HepG2 (cell line): Measurements from ENCODE around the gene METTL23. TPM values are rescaled to one million over a fixed set of nuclear protein-coding genes. Genes with fewer than 3 reads are reported as not detected.
A peak's percentile ranks its signal among the peaks of the same experiment; 100 is the strongest.

ENCODE experiments used
- FOXA1 ChIP-seq, 2 experiments: fragments of 450-650 bp in 1 of 2; sonication (generic) in 1 of 2; formaldehyde crosslinking in 1 of 2; IDR thresholded peaks; 2 replicates each; pipeline versions ENCODE4 v1.4.0 to v1.6.1; 2016 to 2020; ENCODE audit warnings: missing genetic modification reagents in 1 of 2
- GATAD2A ChIP-seq: IDR thresholded peaks from 2 replicates; pipeline ENCODE4 v1.6.1; 2016
- HMGXB3 ChIP-seq: sonication (generic); formaldehyde crosslinking; IDR thresholded peaks from 2 replicates; pipeline ENCODE4 v1.4.0; 2020; ENCODE audit warnings: missing genetic modification reagents, borderline replicate concordance
- HNRNPK ChIP-seq: fragments of 200-400 bp; formaldehyde crosslinking; IDR thresholded peaks from 2 replicates; pipeline ENCODE4 v1.6.1; 2018; ENCODE audit warnings: low read length, low read depth, moderate library complexity, mild to moderate bottlenecking; ENCODE audit not compliant: poor library complexity, severe bottlenecking
- KAT2B ChIP-seq: fragments of 150-350 bp; IDR thresholded peaks from 2 replicates; pipeline ENCODE4 v1.6.1; 2014; ENCODE audit warnings: low read depth, low read length, borderline replicate concordance
- NFKBIZ ChIP-seq: IDR thresholded peaks from 2 replicates; pipeline ENCODE4 v1.6.1; 2018; ENCODE audit warnings: missing genetic modification reagents, missing compliant biosample characterization
- NR2F1 ChIP-seq, 2 experiments: fragments of 450-650 bp in 1 of 2; formaldehyde crosslinking in 1 of 2; IDR thresholded peaks; 2 replicates each; pipeline versions ENCODE4 v1.5.0 to v1.6.1; 2016 to 2020; ENCODE audit warnings: mild to moderate bottlenecking in 1 of 2, missing compliant biosample characterization in 1 of 2, missing genetic modification reagents in 1 of 2, moderate library complexity in 1 of 2
- POLR2G ChIP-seq: fragments of 200-400 bp; formaldehyde crosslinking; IDR thresholded peaks from 2 replicates; pipeline ENCODE4 v1.6.1; 2018; ENCODE audit warnings: mild to moderate bottlenecking, low read depth, low read length, moderate library complexity
- RBM39 ChIP-seq: fragments of 200-400 bp; formaldehyde crosslinking; IDR thresholded peaks from one replicate; pipeline ENCODE4 v1.6.1; 2018; ENCODE audit warnings: antibody characterized with exemption, mild to moderate bottlenecking, low read depth, low read length; ENCODE audit not compliant: poor library complexity, severe bottlenecking
- ZNF329 ChIP-seq: sonication (generic); formaldehyde crosslinking; IDR thresholded peaks from 2 replicates; pipeline ENCODE4 v1.9.0; 2021; ENCODE audit warnings: low read depth, mild to moderate bottlenecking, missing genetic modification reagents
- ZNF407 ChIP-seq: sonication (generic); formaldehyde crosslinking; IDR thresholded peaks from one replicate; pipeline ENCODE4 v1.5.1; 2020; ENCODE audit warnings: mild to moderate bottlenecking, missing genetic modification reagents; ENCODE audit errors: not compliant biosample characterization
- ZNF503 ChIP-seq: sonication (generic); formaldehyde crosslinking; IDR thresholded peaks from 2 replicates; pipeline ENCODE4 v1.4.0; 2020; ENCODE audit warnings: missing genetic modification reagents
- ZNF598 ChIP-seq: sonication (generic); formaldehyde crosslinking; IDR thresholded peaks from 2 replicates; pipeline ENCODE4 v1.5.1; 2020; ENCODE audit warnings: mild to moderate bottlenecking, missing genetic modification reagents, borderline replicate concordance
- ZNF768 ChIP-seq: sonication (generic); formaldehyde crosslinking; IDR thresholded peaks from 2 replicates; pipeline ENCODE4 v1.4.0; 2020; ENCODE audit warnings: missing genetic modification reagents
- polyA plus RNA-seq, 8 experiments: library from polyadenylated mRNA; depleted of rRNA in 3 of 8; stranded (reverse) in 7 of 8; unstranded in 1 of 8; fragments of >200 nt; fragmentation: Illumina TruSeq in 4 of 8; extraction: Trizol in 4 of 8; gene quantifications; 2 replicates each; pipeline versions ENCODE4 v1.2.1 to v1.2.3, GENCODE V29; 2011 to 2016; ENCODE audit warnings: low read depth in 4 of 8, missing spikeins in 1 of 8, mixed read lengths in 1 of 8; ENCODE audit not compliant: insufficient read depth in 1 of 8
- total RNA-seq, 5 experiments: library from RNA; depleted of rRNA; stranded (reverse); fragments of >200 nt; fragmentation: Illumina TruSeq; extraction: Trizol; gene quantifications; 2 replicates each; pipeline ENCODE4 v1.2.3, GENCODE V29; 2016; ENCODE audit warnings: low read depth in 1 of 5

Gene METTL23
- total and polyA plus RNA-seq, 2 of the 13 experiments (the other 11 are each of a cell fraction or from before 2014, with no cell fraction given) = 39.9 to 104 TPM

- peak; percentile 80 for TF ChIP-seq HMGXB3 (CRISPR knock-in tag)
- TF ChIP-seq KAT2B = no peak
- TF ChIP-seq GATAD2A (CRISPR knock-in tag) = peak; percentile 21; the same call in 1 of the 2 replicates
- peak; percentile 84 for TF ChIP-seq POLR2G
- peak; percentile 6 for TF ChIP-seq ZNF407
- TF ChIP-seq ZNF503 (CRISPR knock-in tag) = peak; percentile 57
- TF ChIP-seq ZNF768 (CRISPR knock-in tag) = peak; percentile 73; the same call in 1 of the 2 replicates
- TF ChIP-seq HNRNPK = peak; percentile 70
- 0 out of 2 replicates have a peak, but pooled peaks have one; percentile 59 for TF ChIP-seq ZNF329 (CRISPR knock-in tag)
- peak; percentile 67; the same call in 1 of the 2 replicates for TF ChIP-seq ZNF598
- 0 out of 2 replicates have a peak, but pooled peaks have one; percentile 21 for TF ChIP-seq NFKBIZ (CRISPR knock-in tag)
- peak; percentile 12 for TF ChIP-seq RBM39
- TF ChIP-seq NR2F1 (CRISPR knock-in tag; IDR thresholded peaks at IDR 0.05) = peak; percentile 25 to 38; a peak in 1 of 4 replicates
- TF ChIP-seq FOXA1 (IDR thresholded peaks at IDR 0.05) = no peak
- TF ChIP-seq FOXA1 (CRISPR knock-in tag; IDR thresholded peaks at IDR 0.05) = peak; percentile 38; the same call in 1 of the 2 replicates
Observed at GRCh38 chr17:76726231-76726775, 336 bp upstream of the METTL23 start, which contains the start of gene JMJD6 (continued).
